Raji (cell line): ENCODE measurements around the gene NBEAL2.

Experiments
- POLR2A ChIP-seq: IDR thresholded peaks from 2 replicates; pipeline ENCODE4 v1.6.1; 2011; ENCODE audit warnings: low read depth, low read length, control low read depth; ENCODE audit not compliant: insufficient read depth

The NBEAL2 gene

DNA sequence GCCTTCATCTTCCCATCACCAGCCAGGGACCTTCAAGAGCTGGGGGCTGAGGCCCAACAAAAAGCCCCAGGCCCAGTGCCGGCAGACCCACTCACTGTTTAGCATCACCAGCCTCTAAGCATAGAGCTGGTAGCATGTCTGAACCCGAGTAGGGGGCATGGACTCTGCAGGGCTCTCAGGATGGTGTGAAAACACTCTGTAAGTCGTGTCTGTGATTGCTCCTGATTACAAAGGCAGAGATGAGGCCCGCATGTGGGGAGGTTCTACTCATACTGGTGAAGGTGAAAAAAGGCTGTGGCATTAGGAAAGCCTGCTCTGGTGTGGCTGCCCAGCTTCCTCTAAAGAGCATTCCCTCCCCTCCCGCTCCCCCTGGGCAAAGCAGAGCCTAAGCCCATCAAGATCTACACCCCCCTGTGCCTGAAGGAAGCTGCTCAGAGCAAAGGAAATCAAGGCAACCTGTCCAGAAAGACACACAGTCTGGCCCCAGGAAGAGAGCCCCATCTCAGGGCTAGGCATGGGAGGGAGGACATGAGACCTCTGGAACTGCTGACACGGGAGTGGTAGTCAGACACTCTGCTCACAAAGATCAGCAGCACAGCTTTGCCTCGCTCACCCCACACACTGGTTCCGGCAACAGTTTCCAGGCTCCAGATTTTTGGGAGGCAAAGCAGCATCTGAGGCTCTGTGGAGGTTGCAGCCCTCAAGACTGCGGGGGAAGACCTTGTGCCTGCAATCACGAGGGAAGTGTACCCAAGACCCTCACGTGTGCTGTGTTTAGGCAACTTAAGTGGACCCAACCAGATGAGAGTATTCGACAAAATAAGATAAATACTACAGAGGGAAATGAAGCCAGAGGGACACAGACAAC lies 39.7 kb upstream of the NBEAL2 start:
- no peak for TF ChIP-seq POLR2A

DNA sequence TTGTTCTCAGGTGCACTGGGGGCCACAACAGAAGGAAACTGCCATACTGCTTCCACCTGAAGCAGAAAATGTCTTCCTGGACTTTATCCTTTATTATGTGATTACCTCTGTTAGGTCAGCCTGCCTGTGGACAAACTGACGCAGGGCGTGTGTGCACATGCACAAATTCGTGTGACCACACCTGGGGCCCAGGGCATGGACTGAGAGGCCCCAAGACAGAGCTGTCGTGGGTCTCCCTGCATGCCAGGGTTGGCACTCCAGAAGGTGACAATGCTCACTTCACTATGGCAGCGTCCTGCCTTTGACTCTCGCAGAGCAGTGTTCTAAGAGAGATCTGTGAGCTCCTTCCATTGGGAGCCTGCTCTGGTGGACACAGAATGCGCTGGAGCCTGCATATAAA lies 37.4 kb upstream of the NBEAL2 start:
- TF ChIP-seq POLR2A: no peak

DNA sequence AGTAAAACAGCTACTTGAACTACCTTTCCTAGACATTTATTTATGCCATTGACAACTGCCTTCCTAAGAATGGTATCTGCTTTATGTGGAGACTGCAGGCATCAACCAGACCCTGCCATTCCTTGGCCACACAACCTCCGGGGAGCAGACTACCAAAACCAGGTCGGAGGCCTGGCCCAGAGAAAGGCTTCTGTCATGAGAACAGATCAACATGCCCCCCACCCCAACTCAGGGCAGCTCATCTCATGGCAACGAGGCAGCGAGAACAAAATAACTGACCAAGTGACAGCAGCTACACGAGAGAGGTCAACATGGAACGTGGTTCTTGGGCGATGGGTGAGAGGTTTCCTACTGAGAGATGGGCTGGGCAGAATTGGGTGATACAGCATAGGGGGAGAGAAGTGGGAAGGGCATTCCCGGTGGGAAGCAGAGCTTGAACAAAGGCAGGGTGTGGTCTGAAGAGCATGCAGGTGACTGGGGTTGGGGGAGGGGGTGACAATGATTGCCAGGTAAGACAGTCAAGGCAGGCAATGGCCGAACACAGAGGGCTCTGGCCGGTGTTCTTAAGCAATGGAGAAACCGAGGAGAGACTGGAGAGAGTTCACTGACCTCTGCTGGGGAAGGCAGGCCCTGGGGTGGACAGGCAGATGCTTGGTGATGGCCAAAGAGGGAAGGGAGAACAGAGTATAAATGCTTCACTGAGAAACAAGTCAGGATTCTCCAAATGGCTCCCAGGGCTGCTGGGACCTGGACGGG lies 36.8 kb upstream of the NBEAL2 start:
- no peak for TF ChIP-seq POLR2A

DNA sequence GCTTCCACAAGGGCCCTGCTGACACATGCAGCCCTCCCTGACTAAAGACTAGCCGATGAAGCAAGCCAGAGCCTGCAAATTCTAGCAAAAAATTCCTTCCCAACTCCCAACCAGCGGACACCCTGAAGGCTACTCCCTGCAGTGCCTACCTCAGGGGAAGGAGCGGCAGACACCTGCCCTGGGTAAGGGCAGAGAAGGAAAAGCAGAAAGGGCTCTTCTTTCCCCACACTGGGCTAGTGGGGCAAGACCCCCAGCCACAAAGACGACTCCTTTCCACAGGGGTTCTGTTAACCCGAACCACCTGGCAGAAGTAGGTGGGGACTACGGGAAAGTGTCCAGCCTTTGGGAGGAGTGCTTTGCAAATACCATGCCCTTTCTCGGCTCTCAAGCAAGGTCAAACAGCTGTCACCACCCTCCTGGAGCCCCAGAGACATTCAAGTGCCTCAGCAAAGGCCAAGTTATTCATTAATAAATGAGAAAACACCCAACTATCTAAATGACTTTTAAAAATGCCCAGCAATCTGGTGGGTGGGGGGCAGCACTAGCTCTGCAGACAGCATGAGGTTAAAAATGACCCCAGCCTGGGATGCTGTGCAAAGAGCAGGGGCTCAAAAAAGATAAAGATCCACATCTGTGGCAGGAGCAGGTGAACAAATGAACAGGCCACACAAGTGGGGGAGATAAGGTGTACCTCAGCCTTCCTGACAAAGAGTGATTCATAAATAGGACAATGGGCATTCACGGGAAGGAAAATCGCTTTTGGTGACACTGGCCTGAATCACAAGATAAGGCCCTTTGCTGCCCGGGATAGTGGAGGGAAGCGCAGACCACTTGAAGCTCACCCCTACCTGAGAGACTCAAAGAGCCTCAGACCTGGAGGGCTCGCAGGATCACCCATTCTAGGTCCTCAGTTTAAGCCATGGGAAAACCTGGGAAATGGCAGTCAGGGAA lies 36.0 kb upstream of the NBEAL2 start:
- no peak for TF ChIP-seq POLR2A

DNA sequence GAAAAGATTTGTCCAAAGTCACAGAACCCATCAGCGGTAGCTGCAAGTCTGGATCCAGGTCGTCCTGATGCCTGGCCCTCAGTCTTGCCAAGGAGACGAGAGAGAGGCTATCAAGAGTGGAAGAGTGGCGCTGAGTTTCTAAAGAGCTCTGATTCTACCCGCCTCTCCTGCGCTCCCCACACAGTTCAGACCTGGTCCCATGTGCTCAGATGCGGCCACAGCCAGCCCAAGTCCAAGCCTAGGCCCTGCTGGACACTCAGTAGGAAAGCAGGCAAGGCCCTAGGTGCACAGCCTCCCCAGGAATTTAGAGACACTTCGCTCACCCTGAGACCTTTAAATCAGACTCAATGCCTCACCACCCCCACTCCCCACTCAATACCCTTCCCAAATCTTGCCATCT lies 35.3 kb upstream of the NBEAL2 start:
- no peak for TF ChIP-seq POLR2A

DNA sequence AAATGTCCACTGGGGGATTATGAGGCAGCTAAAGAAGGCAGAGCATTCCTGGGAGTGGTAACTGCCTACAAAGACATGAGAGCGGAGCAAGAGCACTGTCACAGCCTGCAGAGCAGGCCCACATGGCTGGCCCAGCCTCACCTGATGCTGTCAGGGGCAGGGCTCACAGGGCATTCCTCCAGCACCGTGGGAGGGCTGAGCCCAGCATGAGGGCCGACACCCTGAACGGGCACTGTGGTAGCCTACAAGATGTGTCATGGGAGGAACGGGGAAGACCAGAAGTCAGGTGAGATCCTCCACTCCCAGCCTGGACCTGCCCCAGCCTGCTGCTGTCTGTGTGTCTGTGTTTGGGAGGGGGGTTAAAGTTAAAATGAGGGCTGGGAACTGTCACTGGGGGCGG lies 33.0 kb upstream of the NBEAL2 start:
- no peak for TF ChIP-seq POLR2A

DNA sequence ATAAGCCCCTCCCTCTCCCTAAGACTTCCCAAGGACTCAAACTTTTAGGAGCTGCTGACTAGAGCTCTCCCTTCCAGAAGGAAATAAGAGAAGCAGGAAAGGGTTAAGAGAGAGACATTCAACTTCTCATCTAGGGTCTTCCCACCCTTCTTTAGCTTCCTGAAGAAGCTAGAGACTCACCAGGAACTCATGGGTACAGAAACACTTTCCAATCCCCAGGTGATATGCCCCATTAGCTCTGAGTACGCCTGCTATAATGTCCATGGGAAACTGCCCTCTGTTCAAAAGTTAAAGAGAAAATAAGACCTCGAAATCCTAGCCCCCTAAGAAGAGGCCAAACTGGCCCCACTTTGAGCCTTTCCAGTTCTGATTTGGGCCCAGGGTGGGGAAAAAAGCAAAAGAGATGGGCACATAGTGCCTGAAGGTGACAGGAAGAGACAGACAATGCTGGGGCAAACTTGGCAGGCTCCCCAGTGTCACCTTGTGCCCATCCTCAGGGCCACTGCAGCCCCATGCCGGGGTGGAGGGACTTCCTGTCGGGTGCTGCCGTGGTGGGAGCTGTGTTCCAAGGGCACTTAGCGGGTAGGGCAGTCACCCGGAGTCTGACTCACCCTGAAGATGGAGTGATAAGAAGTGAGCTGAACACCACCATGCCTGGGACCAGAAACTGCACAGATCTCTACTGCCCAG lies 32.5 kb upstream of the NBEAL2 start:
- TF ChIP-seq POLR2A: no peak

DNA sequence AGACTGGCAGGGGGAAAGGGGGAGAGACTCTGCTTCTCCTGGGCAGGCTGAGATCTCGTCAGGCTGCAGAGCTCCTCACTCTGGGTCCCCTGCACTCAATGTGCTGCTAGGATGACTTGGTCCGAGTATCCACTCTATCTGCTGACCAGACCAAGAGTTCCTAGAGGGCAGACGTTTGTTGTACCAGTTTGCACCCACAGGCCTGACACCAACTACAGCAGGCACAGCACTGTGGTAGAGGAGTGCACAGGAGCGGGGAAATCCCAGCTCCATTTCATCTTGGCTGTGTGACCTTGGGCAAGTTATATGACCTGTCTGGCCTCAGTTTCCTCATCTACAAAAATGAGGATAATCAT lies 31.9 kb upstream of the NBEAL2 start:
- no peak for TF ChIP-seq POLR2A

DNA sequence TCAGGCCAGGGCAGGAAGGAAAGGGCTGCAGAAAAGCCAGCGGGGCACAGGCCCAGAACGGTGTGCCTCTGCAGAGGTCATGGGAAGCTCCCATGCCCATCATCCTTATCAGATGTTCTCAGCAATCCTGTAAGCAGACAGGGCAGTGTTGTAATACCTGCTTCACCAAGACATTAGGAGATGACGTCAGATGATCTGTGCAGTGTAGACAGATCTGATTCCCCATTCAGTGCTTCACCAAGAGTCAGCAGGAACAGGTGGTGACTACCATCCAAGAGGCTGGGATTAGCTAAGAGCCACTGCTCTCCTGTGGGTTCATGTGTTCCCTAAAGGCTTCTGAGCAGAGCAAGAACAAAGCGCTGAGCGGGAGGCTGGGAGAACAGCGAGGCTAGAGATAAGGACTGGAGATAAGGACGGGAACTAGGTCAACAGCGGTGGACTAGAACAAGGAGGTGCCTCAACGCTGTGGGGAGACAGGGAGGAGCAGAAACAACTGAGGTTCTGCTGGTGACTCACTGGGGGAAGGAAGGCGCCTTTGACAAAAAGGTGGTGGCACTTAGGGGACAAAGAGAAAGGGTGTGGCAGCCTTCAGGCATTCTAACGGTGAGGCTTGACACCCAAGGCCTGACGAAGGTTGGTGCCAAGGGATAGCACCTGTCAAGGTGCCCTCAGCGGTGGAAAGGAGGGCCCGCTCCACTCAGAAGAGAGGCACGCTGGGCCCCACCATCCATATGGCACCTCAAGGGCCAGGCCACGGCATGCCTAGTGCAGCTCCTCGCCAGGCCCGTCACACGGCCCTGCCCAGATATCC lies 31.3 kb upstream of the NBEAL2 start:
- TF ChIP-seq POLR2A: no peak

DNA sequence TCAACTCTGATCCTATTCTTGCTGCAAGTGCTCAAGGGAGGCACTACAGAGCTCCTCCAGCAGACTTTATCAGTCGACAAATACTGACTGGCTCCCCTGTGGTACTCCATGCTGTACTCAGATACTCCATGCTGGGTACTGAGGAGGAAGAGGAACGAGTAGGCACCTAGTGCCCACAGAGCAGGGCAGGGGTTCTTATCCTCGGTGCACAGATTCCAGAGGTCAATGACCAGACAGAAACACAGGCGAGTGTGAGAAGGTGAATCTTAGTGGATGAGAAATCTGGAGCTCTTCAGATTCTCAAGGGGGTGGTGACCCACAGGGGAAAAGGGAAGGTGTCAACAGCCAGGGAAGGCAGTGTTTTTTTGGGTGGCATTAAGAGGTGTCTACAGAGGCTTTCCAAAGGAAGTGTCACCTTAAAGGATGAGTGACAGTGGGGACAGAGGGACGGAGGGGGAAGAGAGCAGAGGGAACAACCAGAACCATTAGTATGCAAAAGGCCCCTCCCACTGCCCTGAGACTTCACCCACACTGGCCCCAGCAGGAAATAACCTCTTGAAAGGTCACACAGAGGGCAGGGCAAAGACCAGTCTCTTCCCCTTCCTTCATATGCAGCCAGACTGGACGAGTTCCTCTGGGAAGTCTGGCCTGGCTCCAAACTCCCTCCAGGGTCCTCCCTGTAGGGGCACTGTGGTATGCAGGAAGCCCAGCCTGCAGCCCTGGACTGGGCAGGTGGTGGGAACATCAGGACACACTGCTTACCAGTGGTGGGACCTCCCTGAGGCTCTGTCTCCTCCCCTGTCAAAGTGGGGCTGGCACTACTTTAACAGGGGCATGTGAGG lies 30.4 kb upstream of the NBEAL2 start:
- no peak for TF ChIP-seq POLR2A

DNA sequence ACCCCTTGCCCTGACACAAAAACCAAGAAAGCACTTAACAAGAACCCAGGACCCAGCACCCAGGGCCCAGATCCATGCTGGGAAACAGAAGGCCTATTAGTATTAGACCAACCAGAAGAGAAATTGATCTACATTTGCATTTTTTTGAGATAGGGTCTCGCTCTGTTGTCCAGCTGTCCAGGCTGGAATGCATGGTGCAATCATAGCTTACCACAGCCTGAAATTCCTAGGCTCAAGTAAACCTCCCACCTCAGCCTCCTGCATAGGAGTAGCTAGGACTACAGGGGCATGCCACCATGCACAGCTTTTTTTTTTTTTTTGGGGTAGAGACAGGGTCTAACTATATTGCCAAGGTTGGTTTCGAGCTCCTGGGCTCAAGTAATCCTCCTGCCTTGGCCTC lies 29.3 kb upstream of the NBEAL2 start:
- no peak for TF ChIP-seq POLR2A

DNA sequence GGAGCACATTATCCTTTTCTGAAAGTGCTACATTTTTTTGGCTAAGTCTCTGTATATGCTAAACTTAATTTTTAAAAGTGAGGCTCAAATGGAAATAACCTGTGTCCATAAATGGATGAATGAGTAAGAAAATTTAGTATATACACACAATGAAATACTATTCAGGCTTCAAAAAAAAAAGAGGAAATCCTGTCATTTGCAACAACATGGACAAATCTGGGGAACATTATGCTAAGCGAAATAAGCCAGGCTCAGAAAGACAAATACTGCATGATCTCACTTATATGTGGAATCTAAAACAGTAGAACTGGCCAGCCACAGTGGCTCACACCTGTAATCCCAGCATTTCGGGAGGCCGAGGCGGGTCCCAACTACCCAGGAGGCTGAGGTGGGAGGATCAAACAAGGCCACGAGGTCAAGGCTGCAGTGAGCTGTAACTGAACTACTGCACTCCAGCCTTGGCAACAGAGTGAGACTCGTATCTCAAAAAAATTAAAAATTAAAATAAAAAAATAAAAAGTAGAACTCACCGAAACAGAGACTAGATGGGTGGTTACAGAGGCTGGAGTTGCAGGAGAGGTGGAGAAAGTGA lies 28.7 kb upstream of the NBEAL2 start:
- no peak for TF ChIP-seq POLR2A

DNA sequence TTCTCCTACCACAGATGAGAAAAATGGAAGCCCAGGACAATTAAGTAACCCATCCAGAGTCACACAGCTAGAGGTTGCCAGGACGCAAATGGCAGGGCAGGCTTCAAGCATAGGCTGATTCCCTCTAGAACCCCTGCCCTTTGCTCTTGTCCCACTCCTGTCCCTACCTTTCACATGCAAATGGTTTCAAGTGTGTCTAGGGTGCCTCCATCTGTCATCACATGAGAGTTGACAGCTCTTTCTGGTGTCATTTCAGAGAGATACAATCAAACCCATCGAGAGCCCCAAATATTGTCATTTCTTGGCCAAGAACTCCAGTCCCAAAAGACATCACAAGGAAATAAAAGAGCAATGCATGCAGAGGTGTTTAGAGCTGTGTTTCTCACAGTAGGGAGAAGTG lies 26.7 kb upstream of the NBEAL2 start:
- TF ChIP-seq POLR2A: no peak
